ENCODE data around the gene SMARCA1. TPM values are rescaled to one million over a fixed set of nuclear protein-coding genes. Genes with fewer than 3 reads are reported as not detected.
A peak's percentile ranks its signal among the peaks of the same experiment; 100 is the strongest.

The SMARCA1 gene
- total and polyA plus RNA-seq, 2 of the 13 experiments (the other 11 are each of a cell fraction or from before 2014, with no cell fraction given), result 97.7 to 145 TPM

- peak in 1 of 2 experiments; percentile 82; a peak in 2 of 4 replicates for TF ChIP-seq ATF4 (CRISPR knock-in tag; IDR thresholded peaks at IDR 0.05)
- TF ChIP-seq PITX1 (CRISPR knock-in tag; IDR thresholded peaks at IDR 0.05), result peak; percentile 85
- peak; percentile 70; the same call in 1 of the 2 replicates for TF ChIP-seq TARDBP (CRISPR knock-in tag; IDR thresholded peaks at IDR 0.05)
- TF ChIP-seq ETV5 (CRISPR knock-in tag; IDR thresholded peaks at IDR 0.05; ENCODE audit: borderline replicate concordance), result peak; percentile 71; the same call in 1 of the 2 replicates
- TF ChIP-seq PRDM15 (CRISPR knock-in tag; IDR thresholded peaks at IDR 0.05), result no peak
- TF ChIP-seq ZSCAN29 (CRISPR knock-in tag; conservative IDR thresholded peaks at IDR 0.05), result no peak
- TF ChIP-seq TGIF2 (CRISPR knock-in tag; IDR thresholded peaks at IDR 0.05), result no peak
- no peak for TF ChIP-seq ZSCAN31 (CRISPR knock-in tag; IDR thresholded peaks at IDR 0.05; ENCODE audit: low read depth)
- no peak for TF ChIP-seq ZMYM2 (CRISPR knock-in tag; IDR thresholded peaks at IDR 0.05)
- TF ChIP-seq RNF219 (CRISPR knock-in tag; IDR thresholded peaks at IDR 0.05), result no peak
- no peak for TF ChIP-seq CTCF (CRISPR knock-in tag; IDR thresholded peaks at IDR 0.05)
- TF ChIP-seq MEIS2 (CRISPR knock-in tag; IDR thresholded peaks at IDR 0.05), result no peak
- peak; percentile 41; the same call in 1 of the 2 replicates for TF ChIP-seq ZMYM3 (CRISPR knock-in tag; IDR thresholded peaks at IDR 0.05)
- TF ChIP-seq ZFP36L1 (CRISPR knock-in tag; IDR thresholded peaks at IDR 0.05), result no peak
- TF ChIP-seq CREBL2 (CRISPR knock-in tag; IDR thresholded peaks at IDR 0.05; ENCODE audit: borderline replicate concordance), result no peak
- no peak for TF ChIP-seq KLF12 (CRISPR knock-in tag; IDR thresholded peaks at IDR 0.05; ENCODE audit: borderline replicate concordance)
- TF ChIP-seq ZNF335 (CRISPR knock-in tag; IDR thresholded peaks at IDR 0.05), result no peak
These were observed 1.9 kb upstream of the SMARCA1 start (continued) for GRCh38 chrX:129525162-129525561.
